ENCODE measurements around the gene TGM4.

TGM4 gene

GRCh38 chr3:44883213-44883955 is 9.0 kb downstream of the TGM4 start:
- DNase-seq = no peak

- DNase-seq = no peak
These were observed 9.6 kb downstream of the TGM4 start for GRCh38 chr3:44883999-44884431.

GRCh38 chr3:44885618-44886017 is 11.2 kb downstream of the TGM4 start:
- no peak for DNase-seq

- DNase-seq = no peak
These were observed 12.2 kb downstream of the TGM4 start for GRCh38 chr3:44886561-44886960.

- DNase-seq = no peak
These were observed 12.7 kb downstream of the TGM4 start for GRCh38 chr3:44887101-44887500.

GRCh38 chr3:44890258-44890657 is 15.8 kb downstream of the TGM4 start:
- no peak for DNase-seq

- DNase-seq = no peak
These were observed 16.4 kb downstream of the TGM4 start for GRCh38 chr3:44890852-44891251.

- no peak for DNase-seq
These were observed 18.3 kb downstream of the TGM4 start for GRCh38 chr3:44892689-44893088.

- no peak for DNase-seq
These were observed 18.7 kb downstream of the TGM4 start for GRCh38 chr3:44893097-44893496.

GRCh38 chr3:44894485-44894884 is 20.1 kb downstream of the TGM4 start:
- no peak for DNase-seq

- no peak for DNase-seq
These were observed 22.0 kb downstream of the TGM4 start for GRCh38 chr3:44896440-44896839.

GRCh38 chr3:44899683-44900367 is 25.4 kb downstream of the TGM4 start:
- DNase-seq = no peak

GRCh38 chr3:44902628-44903027 is 28.2 kb downstream of the TGM4 start:
- no peak for DNase-seq

GRCh38 chr3:44903314-44903713 is 28.9 kb downstream of the TGM4 start:
- DNase-seq = no peak

- no peak for DNase-seq
These were observed 29.3 kb downstream of the TGM4 start for GRCh38 chr3:44903751-44904150.

- no peak for DNase-seq
These were observed 31.2 kb downstream of the TGM4 start for GRCh38 chr3:44905446-44906157.

- DNase-seq = no peak
These were observed 32.6 kb downstream of the TGM4 start for GRCh38 chr3:44906997-44907396.

GRCh38 chr3:44907612-44908011 is 33.2 kb downstream of the TGM4 start:
- no peak for DNase-seq

- DNase-seq = no peak
These were observed 34.7 kb downstream of the TGM4 start for GRCh38 chr3:44909063-44909462.

GRCh38 chr3:44910693-44911092 is 36.3 kb downstream of the TGM4 start:
- no peak for DNase-seq

- DNase-seq = peak; percentile 24 to 59 (median 45)
These were observed 39.6 kb downstream of the TGM4 start for GRCh38 chr3:44913868-44914468.

- DNase-seq = no peak
These were observed 40.5 kb downstream of the TGM4 start for GRCh38 chr3:44914936-44915335.

- no peak for DNase-seq
These were observed 41.5 kb downstream of the TGM4 start for GRCh38 chr3:44915702-44916438.

All from T-helper 2 cell (primary cell).